GM13976 (cell line): ENCODE measurements around the gene MEIS2.

ENCODE experiments used
- DNase-seq: peaks from one replicate; pipeline ENCODE4 v3.0.0; 2012; ENCODE audit warnings: low spot score
- CTCF ChIP-seq: IDR thresholded peaks from 2 replicates; pipeline ENCODE4 v1.5.1; 2012; ENCODE audit warnings: borderline replicate concordance, mild to moderate bottlenecking; ENCODE audit not compliant: insufficient read depth; ENCODE audit errors: extremely low read depth, missing control alignments, control extremely low read depth
- in situ Hi-C: fragments of 300-500 bp; cut with MboI; formaldehyde crosslinking; loops from one replicate; pipeline ENCODE4 v1.12.0; 2022; ENCODE audit warnings: low sequenced_read_pairs, mixed read lengths, inconsistent platforms; ENCODE audit not compliant: unreplicated experiment

Gene MEIS2

DNA sequence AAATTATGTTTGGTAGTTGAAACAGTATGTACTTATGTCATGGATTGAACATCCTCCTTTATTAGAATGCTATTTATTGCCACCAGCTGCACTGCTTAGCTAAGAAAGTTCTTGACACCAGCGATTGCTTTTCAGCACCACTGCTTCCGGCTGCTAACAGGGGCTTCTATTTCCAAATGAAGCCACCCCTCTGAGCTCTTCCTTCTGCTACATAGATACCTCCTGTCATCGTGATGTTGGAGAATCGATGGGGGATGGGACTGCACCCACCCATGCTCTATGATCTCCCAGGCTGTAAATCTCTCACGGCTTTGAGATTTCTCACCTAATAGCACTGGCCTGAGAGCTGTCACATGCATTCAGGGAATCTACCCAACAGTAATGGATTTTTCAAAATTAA is 259.2 kb downstream of the MEIS2 start:
- DNase-seq, result no peak
- TF ChIP-seq CTCF, result no peak
- in situ Hi-C loops, result no loop called here
